WTC11 (cell line): ENCODE measurements around the gene SLC12A4. TPM values are rescaled to one million over a fixed set of nuclear protein-coding genes. Genes with fewer than 3 reads are reported as not detected.

Source experiments
- ATF2 ChIP-seq: sonication (generic); formaldehyde crosslinking; IDR thresholded peaks from 2 replicates; pipeline ENCODE4 v1.8.1; 2022; ENCODE audit warnings: low read depth, missing genetic modification reagents, borderline replicate concordance
- ATF3 ChIP-seq: sonication (generic); formaldehyde crosslinking; conservative IDR thresholded peaks from 2 replicates; pipeline ENCODE4 v1.8.1; 2022; ENCODE audit warnings: mild to moderate bottlenecking, missing genetic modification reagents
- CBFB ChIP-seq: sonication (generic); formaldehyde crosslinking; IDR thresholded peaks from 2 replicates; pipeline ENCODE4 v1.8.1; 2022; ENCODE audit warnings: mild to moderate bottlenecking, low read depth, missing genetic modification reagents
- CDX4 ChIP-seq: fragments of 250-450 bp; sonication (Bioruptor Pico); IDR thresholded peaks from 2 replicates; pipeline ENCODE4 v1.9.0; 2021; ENCODE audit warnings: moderate library complexity, mild to moderate bottlenecking, inconsistent platforms, borderline replicate concordance
- CREM ChIP-seq: sonication (generic); formaldehyde crosslinking; IDR thresholded peaks from 2 replicates; pipeline ENCODE4 v1.8.1; 2022; ENCODE audit warnings: mild to moderate bottlenecking, missing genetic modification reagents, moderate library complexity
- ELF4 ChIP-seq: sonication (generic); formaldehyde crosslinking; IDR thresholded peaks from 2 replicates; pipeline ENCODE4 v1.8.1; 2022; ENCODE audit warnings: low read depth, mild to moderate bottlenecking, moderate library complexity, missing genetic modification reagents
- EMX1 ChIP-seq: fragments of 250-450 bp; sonication (Bioruptor Pico); IDR thresholded peaks from 2 replicates; pipeline ENCODE4 v1.8.0; 2021; ENCODE audit warnings: mild to moderate bottlenecking
- ERG ChIP-seq: fragments of 250-450 bp; sonication (Bioruptor Pico); IDR thresholded peaks from 2 replicates; pipeline ENCODE4 v1.8.0; 2021; ENCODE audit warnings: mild to moderate bottlenecking
- ESRRA ChIP-seq: sonication (generic); formaldehyde crosslinking; IDR thresholded peaks from 2 replicates; pipeline ENCODE4 v1.8.1; 2022; ENCODE audit warnings: mild to moderate bottlenecking, missing genetic modification reagents, borderline replicate concordance
- FOXJ3 ChIP-seq: sonication (generic); formaldehyde crosslinking; IDR thresholded peaks from 2 replicates; pipeline ENCODE4 v1.9.0; 2021; ENCODE audit warnings: missing genetic modification reagents, mild to moderate bottlenecking, borderline replicate concordance
- FOXP1 ChIP-seq: sonication (generic); formaldehyde crosslinking; IDR thresholded peaks from 2 replicates; pipeline ENCODE4 v1.8.0; 2022; ENCODE audit warnings: missing genetic modification reagents, mild to moderate bottlenecking, moderate library complexity, borderline replicate concordance
- GABPB1 ChIP-seq: sonication (generic); formaldehyde crosslinking; IDR thresholded peaks from 2 replicates; pipeline ENCODE4 v1.8.1; 2023; ENCODE audit warnings: mild to moderate bottlenecking, missing genetic modification reagents
- IRF2 ChIP-seq: sonication (generic); formaldehyde crosslinking; IDR thresholded peaks from 2 replicates; pipeline ENCODE4 v1.8.0; 2022; ENCODE audit warnings: low read depth, missing genetic modification reagents, borderline replicate concordance
- JUN ChIP-seq: sonication (generic); formaldehyde crosslinking; IDR thresholded peaks from 2 replicates; pipeline ENCODE4 v1.8.0; 2023; ENCODE audit warnings: mild to moderate bottlenecking, missing genetic modification reagents
- MLX ChIP-seq: sonication (generic); formaldehyde crosslinking; IDR thresholded peaks from 2 replicates; pipeline ENCODE4 v1.8.1; 2023; ENCODE audit warnings: mild to moderate bottlenecking, missing genetic modification reagents, moderate library complexity
- MXD4 ChIP-seq: fragments of 250-450 bp; sonication (Bioruptor Pico); IDR thresholded peaks from 2 replicates; pipeline ENCODE4 v1.8.0; 2021; ENCODE audit warnings: mild to moderate bottlenecking, moderate library complexity, borderline replicate concordance
- MYBL2 ChIP-seq: sonication (generic); formaldehyde crosslinking; IDR thresholded peaks from 2 replicates; pipeline ENCODE4 v1.8.1; 2023; ENCODE audit warnings: mild to moderate bottlenecking, moderate library complexity, missing genetic modification reagents
- NFE2L1 ChIP-seq: sonication (generic); formaldehyde crosslinking; IDR thresholded peaks from 2 replicates; pipeline ENCODE4 v1.8.1; 2023; ENCODE audit warnings: missing genetic modification reagents
- NR1H2 ChIP-seq: sonication (generic); formaldehyde crosslinking; IDR thresholded peaks from 2 replicates; pipeline ENCODE4 v1.9.0; 2021; ENCODE audit warnings: mild to moderate bottlenecking, moderate library complexity, missing genetic modification reagents
- SMAD3 ChIP-seq: sonication (generic); formaldehyde crosslinking; IDR thresholded peaks from 2 replicates; pipeline ENCODE4 v1.8.0; 2022; ENCODE audit warnings: missing genetic modification reagents, mild to moderate bottlenecking, borderline replicate concordance
- SP1 ChIP-seq: sonication (generic); formaldehyde crosslinking; conservative IDR thresholded peaks from 2 replicates; pipeline ENCODE4 v1.8.1; 2022; ENCODE audit warnings: missing genetic modification reagents
- TCF7 ChIP-seq: sonication (generic); formaldehyde crosslinking; IDR thresholded peaks from 2 replicates; pipeline ENCODE4 v1.8.0; 2022; ENCODE audit warnings: mild to moderate bottlenecking, low read depth, missing genetic modification reagents, moderate library complexity
- TEAD1 ChIP-seq: sonication (generic); formaldehyde crosslinking; IDR thresholded peaks from 2 replicates; pipeline ENCODE4 v1.8.0; 2022; ENCODE audit warnings: mild to moderate bottlenecking, missing genetic modification reagents
- TEAD4 ChIP-seq: sonication (generic); formaldehyde crosslinking; IDR thresholded peaks from 2 replicates; pipeline ENCODE4 v1.8.0; 2022; ENCODE audit warnings: mild to moderate bottlenecking, missing genetic modification reagents
- ZBTB21 ChIP-seq: sonication (generic); formaldehyde crosslinking; IDR thresholded peaks from 2 replicates; pipeline ENCODE4 v1.8.1; 2023; ENCODE audit warnings: mild to moderate bottlenecking, missing genetic modification reagents, borderline replicate concordance
- ZNF121 ChIP-seq: sonication (generic); formaldehyde crosslinking; IDR thresholded peaks from 2 replicates; pipeline ENCODE4 v1.8.0; 2023; ENCODE audit warnings: missing genetic modification reagents
- ZNF138 ChIP-seq: sonication (generic); formaldehyde crosslinking; conservative IDR thresholded peaks from 2 replicates; pipeline ENCODE4 v1.8.1; 2022; ENCODE audit warnings: mild to moderate bottlenecking, moderate library complexity, missing genetic modification reagents
- ZNF232 ChIP-seq: sonication (generic); formaldehyde crosslinking; IDR thresholded peaks from 2 replicates; pipeline ENCODE4 v1.8.0; 2022; ENCODE audit warnings: mild to moderate bottlenecking, missing genetic modification reagents
- ZNF317 ChIP-seq: sonication (generic); formaldehyde crosslinking; IDR thresholded peaks from 2 replicates; pipeline ENCODE4 v1.8.1; 2023; ENCODE audit warnings: low read depth, mild to moderate bottlenecking, moderate library complexity, missing genetic modification reagents, borderline replicate concordance
- ZNF396 ChIP-seq: fragments of 250-450 bp; sonication (Bioruptor Pico); IDR thresholded peaks from 2 replicates; pipeline ENCODE4 v1.8.0; 2021; ENCODE audit warnings: mild to moderate bottlenecking, moderate library complexity, borderline replicate concordance
- ZNF416 ChIP-seq: fragments of 250-450 bp; sonication (Bioruptor Pico); IDR thresholded peaks from 2 replicates; pipeline ENCODE4 v1.9.0; 2021; ENCODE audit warnings: mild to moderate bottlenecking, inconsistent platforms
- ZNF532 ChIP-seq: fragments of 250-450 bp; sonication (Bioruptor Pico); IDR thresholded peaks from 2 replicates; pipeline ENCODE4 v1.9.0; 2021; ENCODE audit warnings: mild to moderate bottlenecking, borderline replicate concordance
- ZNF671 ChIP-seq: fragments of 250-450 bp; sonication (Bioruptor Pico); IDR thresholded peaks from 2 replicates; pipeline ENCODE4 v1.8.0; 2021; ENCODE audit warnings: mild to moderate bottlenecking
- total RNA-seq: library from RNA; stranded (reverse); gene quantifications from 3 replicates; pipeline ENCODE4 v1.2.3, GENCODE V29; 2021

The SLC12A4 gene
- total RNA-seq, 1 experiment from 2014 or later, result 94.1 TPM

- TF ChIP-seq TEAD1, result peak; percentile 69
- no peak for TF ChIP-seq MLX (CRISPR knock-in tag)
- no peak for TF ChIP-seq FOXJ3 (CRISPR knock-in tag)
- peak; percentile 58; the same call in 1 of the 2 replicates for TF ChIP-seq CREM (CRISPR knock-in tag)
- TF ChIP-seq MYBL2 (CRISPR knock-in tag), result peak; percentile 85; the same call in 1 of the 2 replicates
- 0 out of 2 replicates have a peak, but pooled peaks have one; percentile 41 for TF ChIP-seq NFE2L1 (CRISPR knock-in tag)
- no peak for TF ChIP-seq CBFB (CRISPR knock-in tag)
- no peak for TF ChIP-seq NR1H2 (CRISPR knock-in tag)
- no peak for TF ChIP-seq ATF2
- TF ChIP-seq ZNF138, result peak; percentile 92
- no peak for TF ChIP-seq ATF3
- TF ChIP-seq ELF4 (CRISPR knock-in tag), result no peak
- no peak; the same call in 1 of the 2 replicates for TF ChIP-seq TCF7 (CRISPR knock-in tag)
- no peak for TF ChIP-seq SMAD3 (CRISPR knock-in tag)
- peak; percentile 67; the same call in 1 of the 2 replicates for TF ChIP-seq GABPB1 (CRISPR knock-in tag)
- TF ChIP-seq MXD4 (CRISPR knock-in tag), result no peak
- no peak for TF ChIP-seq JUN (CRISPR knock-in tag)
- TF ChIP-seq EMX1, result no peak
- TF ChIP-seq ESRRA (CRISPR knock-in tag), result peak; percentile 91
- no peak for TF ChIP-seq CDX4
- peak; percentile 29; the same call in 1 of the 2 replicates for TF ChIP-seq ZNF232 (CRISPR knock-in tag)
- 0 out of 2 replicates have a peak, but pooled peaks have one; percentile 8 for TF ChIP-seq ZNF317
- no peak for TF ChIP-seq ZNF396
- TF ChIP-seq ZNF416 (CRISPR knock-in tag), result no peak; the same call in 1 of the 2 replicates
- no peak for TF ChIP-seq IRF2 (CRISPR knock-in tag)
- TF ChIP-seq ZNF671 (CRISPR knock-in tag), result no peak
- TF ChIP-seq SP1, result peak; percentile 94
- TF ChIP-seq TEAD4, result no peak
- TF ChIP-seq FOXP1 (CRISPR knock-in tag), result peak; percentile 70; the same call in 1 of the 2 replicates
- peak; percentile 1; the same call in 1 of the 2 replicates for TF ChIP-seq ZNF121 (CRISPR knock-in tag)
- TF ChIP-seq ZNF532, result no peak
- no peak for TF ChIP-seq ERG (CRISPR knock-in tag)
- peak; percentile 87 for TF ChIP-seq ZBTB21 (CRISPR knock-in tag)
These were observed 32.9 kb downstream of the SLC12A4 start (continued) for GRCh38 chr16:67935402-67936123.
